ENCODE measurements around the gene OR10C1.

DNA sequence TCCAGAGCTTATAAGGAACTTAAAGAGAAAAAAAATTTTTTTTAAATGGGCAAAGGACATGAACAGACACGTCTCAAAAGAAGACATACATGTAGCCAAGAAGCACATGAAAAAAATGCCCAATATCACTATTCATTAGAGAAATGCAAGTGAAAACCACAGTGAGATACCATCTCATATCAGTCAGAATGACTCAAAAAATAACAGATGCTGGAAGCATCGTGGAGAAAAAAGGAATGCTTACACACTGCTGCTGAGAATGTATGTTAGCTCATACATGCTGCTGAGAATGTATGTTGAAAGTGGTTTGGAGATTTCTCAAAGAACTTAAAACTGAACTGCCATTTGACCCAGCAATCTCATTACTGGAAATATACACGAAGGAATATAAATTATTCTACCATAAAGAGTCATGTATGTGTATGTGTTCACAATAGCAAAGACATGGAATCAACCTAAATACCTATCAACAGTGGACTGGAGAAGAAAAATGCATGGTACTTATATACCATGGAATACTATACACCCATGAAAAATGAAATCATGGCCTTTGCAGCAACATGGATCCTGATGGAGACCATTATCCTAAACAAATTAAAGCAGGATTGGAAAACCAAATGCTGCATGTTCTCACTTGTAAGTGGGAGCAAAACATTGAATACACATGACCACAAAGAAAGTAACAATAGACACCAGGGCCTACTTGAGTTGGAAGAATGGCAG is 12.5 kb downstream of the OR10C1 start:
- TF ChIP-seq CTCF (conservative IDR thresholded peaks at IDR 0.05; ENCODE audit: low read depth, low read length) (no peak), ELK1 (IDR thresholded peaks at IDR 0.05; ENCODE audit: borderline replicate concordance, low read depth, low read length) (no peak), RCOR1 (IDR thresholded peaks at IDR 0.05; ENCODE audit: insufficient replicate concordance, low read length) (no peak), RAD21 (IDR thresholded peaks at IDR 0.05; ENCODE audit: low read length) (no peak), USF2 (IDR thresholded peaks at IDR 0.05; ENCODE audit: low read depth, low read length) (no peak), SMC3 (IDR thresholded peaks at IDR 0.05; ENCODE audit: low read depth, low read length) (no peak), MXI1 (IDR thresholded peaks at IDR 0.05; ENCODE audit: borderline replicate concordance, low read depth, low read length) (no peak), POLR2A (IDR thresholded peaks at IDR 0.05; ENCODE audit: low read depth, low read length) (no peak), BHLHE40 (IDR thresholded peaks at IDR 0.05; ENCODE audit: low read depth, low read length) (no peak), CHD1 (IDR thresholded peaks at IDR 0.05; ENCODE audit: low read depth, low read length) (no peak), MAZ (IDR thresholded peaks at IDR 0.05; ENCODE audit: borderline replicate concordance, low read depth, low read length) (no peak), CEBPB (IDR thresholded peaks at IDR 0.05; ENCODE audit: low read depth, low read length) (no peak), FOS (IDR thresholded peaks at IDR 0.05; ENCODE audit: low read depth, low read length) (no peak), RFX5 (IDR thresholded peaks at IDR 0.05; ENCODE audit: low read depth, low read length) (no peak)

All from IMR-90 (cell line).